ENCODE data around the gene TOLLIP. TPM values are rescaled to one million over a fixed set of nuclear protein-coding genes. Genes with fewer than 3 reads are reported as not detected.

Gene TOLLIP
- total and polyA plus RNA-seq, 2 of the 8 experiments (the other 6 are each of a cell fraction or from before 2014, with no cell fraction given): 23.7 to 34.7 TPM

- Histone ChIP-seq H3K79me2 (ENCODE audit: control insufficient read depth in 1 of 2, insufficient read depth in 2 of 2, low read length in 2 of 2) (no peaks in the 10 kb centered on the region), H4K5ac (ENCODE audit: insufficient read length, low read depth, low read length) (no peak overlapping the region), H2AK5ac (ENCODE audit: low read depth, low read length) (no peak overlapping the region), H3K4me2 (ENCODE audit: insufficient read depth in 1 of 2, low read depth in 2 of 2, low read length in 2 of 2) (no peak overlapping the region), H2BK12ac (ENCODE audit: low read depth, low read length) (no peak overlapping the region), H2BK5ac (ENCODE audit: low read depth, low read length) (no peak overlapping the region), H4K8ac (ENCODE audit: extremely low read depth, insufficient read depth, low read length) (no peak overlapping the region), H3K36me3 (ENCODE audit: control insufficient read depth in 2 of 4, insufficient read depth in 4 of 4, low read length in 3 of 4) (peaks cover 2 to 9% (median 8%) of the 10 kb centered on the region in 4 experiments; a peak in 5 of 8 replicates), H2BK20ac (ENCODE audit: low read length) (no peak overlapping the region), H3K27me3 (replicated peaks in 1 of 4; ENCODE audit: control insufficient read depth in 3 of 4, extremely low read depth in 1 of 4, insufficient read depth in 3 of 4, low read length in 3 of 4) (no peaks in the 10 kb centered on the region), H3K4me1 (replicated peaks in 1 of 4; ENCODE audit: control insufficient read depth in 3 of 4, insufficient read depth in 4 of 4, low read length in 3 of 4) (no peaks in the 10 kb centered on the region), H3K9ac (replicated peaks in 1 of 4; ENCODE audit: extremely low read depth in 1 of 4, low read depth in 3 of 4, low read length in 3 of 4) (no peak overlapping the region), H3K18ac (ENCODE audit: extremely low read depth, low read length) (no peak overlapping the region), H3K14ac (ENCODE audit: insufficient read length) (no peak overlapping the region), H3K23ac (ENCODE audit: insufficient read length) (no peak overlapping the region), H3K4me3 (ENCODE audit: extremely low read depth in 1 of 4, insufficient read depth in 2 of 4, low read depth in 3 of 4, low read length in 4 of 4) (no peak overlapping the region), H3K23me2 (ENCODE audit: low read depth, low read length) (no peaks in the 10 kb centered on the region), H3K9me3 (ENCODE audit: insufficient read depth in 2 of 2, low read depth in 1 of 2, low read length in 1 of 2) (no peaks in the 10 kb centered on the region; a peak in 1 of 4 replicates), H3K56ac (replicated peaks; ENCODE audit: insufficient read length, low read depth, low read length) (no peak overlapping the region), H4K91ac (replicated peaks; ENCODE audit: insufficient read length, low read length) (no peak overlapping the region), H3K79me1 (ENCODE audit: low read depth, low read length) (no peaks in the 10 kb centered on the region), H2AFZ (ENCODE audit: low read length) (no peak overlapping the region), H3K27ac (ENCODE audit: low read depth, low read length) (no peak overlapping the region), H4K20me1 (replicated peaks in 1 of 2; ENCODE audit: control insufficient read depth in 1 of 2, insufficient read depth in 2 of 2, low read length in 2 of 2) (peaks cover 0 to 2% of the 10 kb centered on the region in 2 experiments), H3K4ac (replicated peaks; ENCODE audit: insufficient read length, low read depth, low read length) (no peak overlapping the region), H2BK120ac (replicated peaks; ENCODE audit: low read depth, low read length) (no peak overlapping the region), H2BK15ac (ENCODE audit: low read length) (no peak overlapping the region)
- DNase-seq (ENCODE audit: low read depth in 1 of 2, low spot score in 2 of 2) (no peak), FAIRE-seq (no peak)
- ChIA-PET POLR2A (ENCODE audit: partially characterized antibody) (no interaction called here), CTCF (ENCODE audit: partially characterized antibody) (interaction anchor here (0.6 kb wide), 1 partner anchor 869 kb away, joined by 3 read pairs; no protein-coding TSS in a partner anchor)
- TF ChIP-seq YY1 (IDR thresholded peaks at IDR 0.05; ENCODE audit: low read depth, low read length) (no peak), ATF2 (IDR thresholded peaks at IDR 0.05; ENCODE audit: low read length) (no peak)
- 96% methylated on average over 14 of the region's 30 CpGs; no CpG with 5 or more reads in 1 of the 2 experiments for WGBS, 2 experiments (ENCODE audit: extremely low coverage in 1 of 2, insufficient coverage in 1 of 2, insufficient read length in 1 of 2, insufficient replicate concordance in 2 of 2, low coverage in 1 of 2, low lambda C conversion rate in 2 of 2, missing lambda C conversion rate in 1 of 2)
Measured at GRCh38 chr11:1271927-1272326, 37.5 kb downstream of the TOLLIP start.
